CD4-positive, alpha-beta T cell treated with Interleukin-15 for 4 hours (primary cell): ENCODE measurements around the gene SERPINE2.
"Not testable (repeated sequence)": the region's sequence is repeated elsewhere in the genome, so short reads cannot be mapped to it uniquely, and the experiment has no call there.

Experiments used
- DNase-seq: peaks from one replicate; pipeline ENCODE4 v3.0.0-alpha.2; 2020; ENCODE audit warnings: low spot score

Gene SERPINE2

GRCh38 chr2:224011837-224012236 is 27.2 kb downstream of the SERPINE2 start:
- no peak for DNase-seq

- no peak for DNase-seq
Observed at GRCh38 chr2:224009605-224010315, 29.3 kb downstream of the SERPINE2 start.

DNA sequence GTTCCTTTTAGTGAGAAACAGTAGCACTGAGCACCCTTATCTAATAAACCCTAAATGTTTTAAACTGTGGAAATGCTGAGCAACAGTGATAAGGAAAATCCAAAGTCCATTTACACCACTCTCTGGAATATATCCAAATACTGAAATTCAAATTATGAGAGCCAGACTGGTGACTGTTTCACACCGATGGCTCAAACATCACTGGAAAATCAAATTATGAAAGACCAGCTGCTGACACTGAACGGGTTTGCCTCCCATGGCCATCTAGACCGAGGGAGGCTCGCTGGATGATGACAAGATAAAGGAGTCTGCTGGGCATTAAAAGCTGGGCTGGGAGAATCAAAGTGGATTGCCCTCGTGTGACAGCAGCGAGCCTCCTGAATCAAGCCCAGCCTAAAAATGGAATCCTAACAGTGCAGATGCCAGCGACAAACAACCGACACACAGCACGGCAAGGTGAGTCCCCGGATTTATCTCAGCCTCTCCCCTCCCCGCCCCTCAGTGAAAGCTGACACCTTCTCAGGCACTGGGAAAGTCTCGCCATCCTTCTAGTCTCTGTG is 30.3 kb downstream of the SERPINE2 start:
- DNase-seq = no peak

DNA sequence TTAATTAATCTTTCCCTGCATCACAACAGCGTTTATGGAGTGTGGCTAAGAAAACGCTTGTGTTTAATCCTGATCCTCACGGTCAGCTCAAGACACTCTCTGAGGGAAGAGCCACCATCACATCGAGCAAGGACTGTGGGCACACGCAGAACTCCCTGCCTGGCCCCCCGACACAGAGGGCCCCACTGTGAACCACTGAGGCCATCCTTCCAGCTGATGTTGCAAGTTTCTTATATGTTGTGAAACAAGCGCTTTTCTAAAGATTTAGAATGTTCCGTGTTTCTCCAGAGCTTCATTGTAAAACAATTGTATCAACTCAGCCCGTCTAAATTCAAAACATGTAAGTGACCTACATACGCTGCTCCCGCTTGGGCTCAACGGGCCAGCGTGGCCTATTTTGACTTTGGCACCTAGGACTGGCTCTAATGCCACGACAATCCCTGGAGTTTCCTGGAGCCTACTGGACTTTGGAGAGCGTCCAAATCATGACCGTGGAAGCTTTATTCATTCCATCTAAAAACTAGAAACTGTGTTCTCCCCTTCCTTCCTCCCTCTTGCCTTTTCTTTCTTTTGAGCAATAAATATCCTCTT is 34.9 kb downstream of the SERPINE2 start:
- no peak for DNase-seq

DNA sequence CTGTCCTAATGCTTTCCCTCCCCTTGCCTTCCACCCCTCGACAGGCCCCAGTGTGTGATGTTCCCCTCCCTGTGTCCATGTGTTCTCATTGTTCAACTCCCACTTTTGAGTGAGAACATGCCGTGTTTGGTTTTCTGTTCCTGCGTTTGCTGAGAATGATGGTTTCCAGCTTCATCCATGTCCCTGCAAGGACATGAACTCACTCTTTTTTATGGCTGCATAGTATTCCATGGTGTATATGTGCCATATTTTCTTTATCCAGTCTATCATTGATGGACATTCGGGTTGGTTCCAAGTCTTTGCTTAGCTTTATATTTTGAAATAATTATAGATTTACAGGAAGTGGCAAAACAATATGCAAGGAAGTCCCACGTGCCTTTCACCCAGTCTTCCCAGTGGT is 38.4 kb downstream of the SERPINE2 start:
- DNase-seq = not testable (repeated sequence)

DNA sequence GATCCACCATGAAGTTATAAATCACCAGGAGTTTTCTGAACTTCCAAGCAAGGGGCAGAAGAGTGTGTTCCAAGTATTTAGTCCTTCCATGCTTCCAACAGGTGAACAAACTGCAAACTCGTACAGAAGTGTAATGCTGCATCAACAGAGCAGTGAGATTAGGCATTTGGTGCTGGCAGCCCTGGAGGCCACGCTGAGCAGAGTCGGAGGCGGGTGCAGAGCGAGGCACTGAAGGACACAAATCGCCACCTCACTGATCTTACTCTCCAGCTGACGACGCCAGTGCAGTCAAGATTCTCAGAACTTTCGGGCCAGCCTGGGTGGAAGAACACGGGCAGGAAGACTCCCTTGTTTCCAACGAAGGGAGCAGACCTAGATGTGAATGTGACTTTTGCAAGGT is 39.2 kb downstream of the SERPINE2 start:
- DNase-seq = no peak

GRCh38 chr2:223998948-223999347 is 40.1 kb downstream of the SERPINE2 start:
- DNase-seq = no peak

DNA sequence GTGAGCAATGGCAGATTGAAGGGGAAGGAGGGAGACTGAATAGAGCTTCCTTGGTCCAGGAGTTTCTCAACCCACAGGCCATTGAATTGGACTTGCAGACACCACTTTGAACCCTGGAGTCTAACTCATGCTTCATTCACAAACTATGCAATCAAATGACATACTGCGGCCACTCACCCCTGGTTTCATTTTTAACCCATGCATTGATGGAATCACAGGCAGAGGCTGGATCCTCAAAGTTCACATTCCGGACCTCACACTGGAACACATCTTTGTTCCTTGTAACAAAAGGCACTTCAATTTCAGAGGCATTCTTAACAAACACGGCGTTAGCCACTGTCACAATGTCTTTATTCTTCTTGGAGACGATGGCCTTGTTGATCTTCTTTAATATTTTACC is 41.1 kb downstream of the SERPINE2 start:
- no peak for DNase-seq

DNA sequence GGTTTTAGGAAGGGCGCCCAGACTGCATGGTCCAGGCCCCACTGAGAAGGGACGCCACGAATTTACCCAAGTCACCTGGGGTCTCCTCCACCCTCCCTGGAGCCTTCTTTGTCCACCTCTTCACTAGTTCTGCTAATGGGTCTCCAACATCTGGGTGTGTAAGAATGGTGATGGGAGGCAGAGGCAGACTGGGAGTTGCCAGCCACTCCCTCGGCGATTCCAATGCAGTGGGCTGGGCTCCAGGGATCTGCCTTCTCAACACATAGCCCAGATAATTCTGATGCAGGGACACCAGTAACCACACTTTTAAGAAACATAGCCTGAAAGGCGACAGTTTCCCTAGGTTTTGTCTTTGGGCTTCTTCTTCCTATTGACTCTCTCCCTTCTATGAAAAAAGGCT is 42.7 kb downstream of the SERPINE2 start:
- DNase-seq = no peak

DNA sequence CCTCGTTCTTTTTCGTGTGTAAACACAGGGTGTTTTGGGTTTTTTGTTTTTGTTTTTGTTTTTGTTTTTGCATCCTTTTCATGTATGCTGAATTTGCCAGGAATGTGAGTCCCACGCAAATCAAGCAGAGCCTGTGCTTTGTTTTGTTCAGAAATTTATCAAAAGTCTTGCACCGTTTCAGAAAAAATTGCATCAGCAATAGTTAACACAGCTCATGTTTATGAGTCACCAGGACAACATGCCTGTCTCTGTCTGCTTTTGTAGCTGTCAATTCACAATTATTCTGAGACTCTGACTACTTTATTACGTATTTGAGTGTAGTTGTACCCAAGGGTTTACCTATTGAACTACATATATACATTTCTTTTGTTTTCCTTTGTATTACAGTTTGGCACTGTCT is 43.5 kb downstream of the SERPINE2 start:
- DNase-seq = no peak

DNA sequence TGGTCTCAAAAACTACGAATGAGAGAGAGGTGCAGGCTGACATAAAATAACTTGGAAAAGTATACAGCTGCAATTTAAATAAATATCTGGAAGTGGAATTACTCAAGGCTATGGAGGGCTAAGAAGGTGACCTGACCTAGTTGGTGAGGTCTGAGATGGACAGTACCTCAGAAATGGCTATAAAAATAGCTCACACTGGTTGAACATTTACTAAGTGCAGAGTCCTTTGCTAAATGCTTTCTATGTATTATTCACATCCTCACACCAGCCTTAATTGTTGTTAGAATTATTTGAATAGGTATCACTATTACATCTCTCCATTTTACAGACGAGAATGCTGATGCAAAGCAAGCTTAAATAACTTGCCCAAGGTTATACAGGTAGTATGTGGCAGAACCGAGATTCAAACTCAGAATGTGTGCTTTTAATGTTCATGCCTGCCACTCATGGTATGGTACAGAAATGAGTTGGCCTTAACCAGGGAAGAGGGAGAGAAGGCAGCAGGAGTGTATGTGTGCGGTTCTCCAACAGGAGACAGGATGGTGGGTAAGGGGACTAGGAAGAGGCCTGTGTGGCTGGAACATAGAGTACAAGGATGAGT is 44.4 kb downstream of the SERPINE2 start:
- no peak for DNase-seq

- DNase-seq = peak; percentile 58
Observed at GRCh38 chr2:223993634-223994232, 45.4 kb downstream of the SERPINE2 start.

GRCh38 chr2:223991611-223992010 is 47.5 kb downstream of the SERPINE2 start:
- no peak for DNase-seq

GRCh38 chr2:223989856-223990232 is 49.2 kb downstream of the SERPINE2 start:
- no peak for DNase-seq

- DNase-seq = no peak
Observed at GRCh38 chr2:223989206-223989855, 49.8 kb downstream of the SERPINE2 start.

GRCh38 chr2:223981241-223981640 is 57.8 kb downstream of the SERPINE2 start:
- DNase-seq = no peak

- DNase-seq = no peak
Observed at GRCh38 chr2:223980803-223981202, 58.3 kb downstream of the SERPINE2 start.

GRCh38 chr2:223980397-223980735 is 58.7 kb downstream of the SERPINE2 start:
- no peak for DNase-seq

- no peak for DNase-seq
Observed at GRCh38 chr2:223979730-223980396, 59.2 kb downstream of the SERPINE2 start.

DNA sequence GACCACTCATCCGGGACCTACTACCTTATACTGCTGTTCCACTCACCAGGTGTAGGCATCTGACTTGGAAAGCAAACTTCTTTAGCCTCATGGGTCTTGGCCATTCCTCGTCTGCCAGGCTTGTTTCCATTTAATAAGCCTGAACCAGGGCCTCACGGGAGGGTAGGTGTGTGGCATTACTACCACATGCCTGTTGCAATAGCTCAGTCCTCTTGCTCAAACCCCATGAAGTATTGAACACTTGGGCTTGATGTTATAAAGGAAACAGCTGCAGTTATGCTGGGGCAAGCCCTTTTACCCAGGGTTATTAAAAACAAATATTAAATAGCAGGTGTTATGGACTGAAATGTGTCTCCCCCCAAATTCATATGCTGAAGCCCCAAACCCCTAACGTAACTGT is 60.6 kb downstream of the SERPINE2 start:
- no peak for DNase-seq

DNA sequence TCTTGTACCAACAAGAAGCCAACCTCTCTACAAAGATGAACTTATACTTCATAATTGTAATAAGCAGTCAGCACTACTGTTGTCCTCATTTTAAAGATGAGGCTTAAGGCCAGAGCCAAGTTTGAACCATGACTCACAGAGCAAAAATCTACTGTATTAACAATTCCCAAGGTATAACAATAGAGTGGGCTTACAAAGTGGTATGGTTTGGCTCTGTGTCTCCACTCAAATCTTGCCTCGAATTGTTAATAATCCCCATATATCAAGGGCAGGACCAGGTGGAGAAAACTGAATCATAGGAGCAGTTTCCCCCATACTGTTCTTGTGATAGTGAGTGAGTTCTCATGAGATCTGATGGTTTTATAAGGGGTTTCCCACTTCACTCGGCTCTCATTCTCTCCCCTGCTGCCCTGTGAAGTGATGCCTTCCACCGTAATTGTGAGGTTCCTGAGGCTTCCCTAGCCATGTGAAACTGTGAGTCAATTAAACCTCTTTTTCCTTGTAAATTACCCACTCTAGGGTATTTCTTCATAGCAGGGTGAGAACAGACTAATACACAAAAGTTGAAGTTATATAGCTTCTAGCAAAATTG is 62.4 kb downstream of the SERPINE2 start:
- DNase-seq = no peak

- no peak for DNase-seq
Observed at GRCh38 chr2:223973606-223974005, 65.5 kb downstream of the SERPINE2 start.
